K562 (cell line): ENCODE measurements around the gene FAM181B. TPM values are rescaled to one million over a fixed set of nuclear protein-coding genes. Genes with fewer than 3 reads are reported as not detected.

Source experiments
- ATAC-seq: fragments of 200-7000 bp; cut with Tn5 transposase; 3 replicates; pipeline ENCODE4 v1.9.1; 2020; ENCODE audit warnings: moderate library complexity
- BruUV-seq: library from RNA; stranded (reverse); fragments of 400-500 nt; replicated peaks from 2 replicates; lab custom pipeline; 2021; lab: Mats Ljungman, UMichigan
- CTCF ChIA-PET: fragments of 300-600 bp; formaldehyde crosslinking; extraction: SDS; loops from one replicate; lab custom pipeline; 2021; ENCODE audit warnings: low intra/inter-chr PET ratio; lab: Yijun Ruan, JAX
- POLR2A ChIA-PET: fragments of 300-600, 350-650 bp; sonication (Branson Sonifier 250); formaldehyde crosslinking; extraction: SDS; loops from one replicate; lab custom pipeline; 2021; ENCODE audit warnings: antibody characterized with exemption, inconsistent platforms; lab: Yijun Ruan, JAX
- DNase-seq, 4 experiments: peaks; one replicate each; pipeline versions ENCODE4 v3.0.0 to v3.0.0-alpha.2; 2011 to 2018; ENCODE audit warnings: low spot score in 3 of 4, mixed read lengths in 3 of 4; ENCODE audit errors: extremely low read depth in 1 of 4
- FAIRE-seq: peaks from 2 replicates; lab custom pipeline; 2011; peaks lifted over from hg19 to GRCh38; lab: Jason Lieb, UNC
- H2AFZ ChIP-seq: 2 replicates; pipeline ENCODE4 v1.6.0; 2011; ENCODE audit warnings: low read depth, low read length, control low read depth, inconsistent platforms
- H3K27ac ChIP-seq: fragments of 200-600 bp; 3 replicates; pipeline ENCODE4 v1.8.0; 2011; ENCODE audit warnings: low read depth, mild to moderate bottlenecking, control low read depth, inconsistent platforms, low read length, moderate library complexity, mixed read lengths; ENCODE audit errors: extremely low read depth
- H3K27me3 ChIP-seq, 2 experiments: fragments of 300-600 bp in 1 of 2; 2 replicates in 1 of 2; 3 replicates in 1 of 2; pipeline versions ENCODE4 v1.6.0 to v1.8.0; 2011; ENCODE audit warnings: inconsistent platforms in 2 of 2, low read length in 2 of 2, mild to moderate bottlenecking in 1 of 2, mixed read lengths in 1 of 2, moderate library complexity in 1 of 2; ENCODE audit not compliant: control insufficient read depth in 2 of 2, insufficient read depth in 2 of 2
- H3K36me3 ChIP-seq: fragments of 300-600 bp; 3 replicates; pipeline ENCODE4 v1.8.0; 2011; ENCODE audit warnings: mild to moderate bottlenecking, low read length, inconsistent platforms; ENCODE audit not compliant: control insufficient read depth, insufficient read depth
- H3K4me1 ChIP-seq, 2 experiments: fragments of 200-600 bp in 1 of 2; replicated peaks in 1 of 2; 2 replicates in 1 of 2; 3 replicates in 1 of 2; pipeline versions ENCODE4 v1.5.1 to v1.8.0; 2011; ENCODE audit warnings: inconsistent platforms in 2 of 2, low read length in 2 of 2, mild to moderate bottlenecking in 1 of 2, mixed read lengths in 1 of 2, moderate library complexity in 1 of 2; ENCODE audit not compliant: control insufficient read depth in 2 of 2, insufficient read depth in 2 of 2
- H3K4me2 ChIP-seq: 2 replicates; pipeline ENCODE4 v1.6.1; 2011; ENCODE audit warnings: low read length, control low read depth, inconsistent platforms, mixed read lengths; ENCODE audit not compliant: insufficient read depth
- H3K4me3 ChIP-seq: fragments of 200-600 bp; sonication (generic), shearing (Covaris generic); 2 replicates; pipeline ENCODE4 v1.5.1; 2016; ENCODE audit warnings: control low read depth, inconsistent platforms
- H3K79me2 ChIP-seq: fragments of 200-600 bp; 3 replicates; pipeline ENCODE4 v1.8.0; 2011; ENCODE audit warnings: low read length, inconsistent platforms; ENCODE audit not compliant: control insufficient read depth, insufficient read depth
- H3K9ac ChIP-seq, 2 experiments: 2 replicates each; pipeline versions ENCODE4 v1.6.0 to v1.6.1; 2011; ENCODE audit warnings: low read depth in 2 of 2, low read length in 2 of 2, control low read depth in 1 of 2, inconsistent platforms in 1 of 2, mild to moderate bottlenecking in 1 of 2, mixed read lengths in 1 of 2; ENCODE audit not compliant: insufficient read depth in 1 of 2
- H3K9me1 ChIP-seq: one replicate; pipeline ENCODE4 v1.6.0; 2011; ENCODE audit warnings: inconsistent platforms, mild to moderate bottlenecking, low read length, moderate library complexity; ENCODE audit not compliant: control insufficient read depth, insufficient read depth
- H3K9me3 ChIP-seq: replicated peaks from 2 replicates; pipeline ENCODE4 v1.5.1; 2011; ENCODE audit warnings: low read depth, low read length, inconsistent platforms; ENCODE audit not compliant: control insufficient read depth, insufficient read depth
- H4K20me1 ChIP-seq: replicated peaks from 2 replicates; pipeline ENCODE4 v1.6.1; 2011; ENCODE audit warnings: low read length, inconsistent platforms, mixed read lengths; ENCODE audit not compliant: control insufficient read depth, insufficient read depth
- AFF4 ChIP-seq: sonication (generic); formaldehyde crosslinking; IDR thresholded peaks from 2 replicates; pipeline ENCODE4 v1.8.0; 2023; ENCODE audit warnings: mild to moderate bottlenecking, missing genetic modification reagents
- BDP1 ChIP-seq: IDR thresholded peaks from 3 replicates; pipeline ENCODE4 v1.6.1; 2011; ENCODE audit not compliant: insufficient read length, insufficient read depth
- CBFA2T3 ChIP-seq: fragments of 450-650 bp; IDR thresholded peaks from 2 replicates; pipeline ENCODE4 v1.6.1; 2017
- CBX5 ChIP-seq: IDR thresholded peaks from 2 replicates; pipeline ENCODE4 v1.6.1; 2014; ENCODE audit warnings: low read depth, borderline replicate concordance
- CEBPG ChIP-seq, 3 experiments: fragments of 200-800 bp in 1 of 3; sonication (Bioruptor generic) in 1 of 3; sonication (generic) in 1 of 3; formaldehyde crosslinking in 1 of 3; IDR thresholded peaks in 2 of 3; conservative IDR thresholded peaks in 1 of 3; 2 replicates each; pipeline versions ENCODE4 v1.6.1 to v1.8.0; 2016 to 2022; ENCODE audit warnings: missing compliant biosample characterization in 2 of 3, missing genetic modification characterization in 2 of 3, mild to moderate bottlenecking in 1 of 3, missing genetic modification reagents in 1 of 3
- FOXA3 ChIP-seq, 2 experiments: fragments of 450-650 bp in 1 of 2; sonication (generic) in 1 of 2; formaldehyde crosslinking; IDR thresholded peaks in 1 of 2; conservative IDR thresholded peaks in 1 of 2; 2 replicates each; pipeline versions ENCODE4 v1.4.0 to v1.8.0; 2020 to 2022; ENCODE audit warnings: mild to moderate bottlenecking in 2 of 2, missing genetic modification reagents in 1 of 2
- GABPB1 ChIP-seq: sonication (generic); formaldehyde crosslinking; IDR thresholded peaks from 2 replicates; pipeline ENCODE4 v1.8.0; 2022; ENCODE audit warnings: mild to moderate bottlenecking, missing genetic modification reagents
- GATAD2A ChIP-seq: fragments of 450-650 bp; IDR thresholded peaks from 2 replicates; pipeline ENCODE4 v1.6.1; 2017
- HDGF ChIP-seq: fragments of 450-650 bp; IDR thresholded peaks from 2 replicates; pipeline ENCODE4 v1.6.1; 2016
- HMG20B ChIP-seq: fragments of 250-450 bp; sonication (Bioruptor Pico); IDR thresholded peaks from 2 replicates; pipeline ENCODE4 v1.5.0; 2021; ENCODE audit warnings: mild to moderate bottlenecking
- MAFG ChIP-seq: fragments of 450-650 bp; conservative IDR thresholded peaks from 2 replicates; pipeline ENCODE4 v1.6.1; 2016; ENCODE audit warnings: missing genetic modification characterization, missing compliant biosample characterization
- MEF2D ChIP-seq: conservative IDR thresholded peaks from 2 replicates; pipeline ENCODE4 v1.6.1; 2016; ENCODE audit warnings: low read depth, missing genetic modification characterization, missing compliant biosample characterization
- MTA3 ChIP-seq: fragments of 450-650 bp; formaldehyde crosslinking; IDR thresholded peaks from 2 replicates; pipeline ENCODE4 v1.6.1; 2017; ENCODE audit warnings: mild to moderate bottlenecking, borderline replicate concordance
- NR1H2 ChIP-seq: sonication (generic); formaldehyde crosslinking; IDR thresholded peaks from 2 replicates; pipeline ENCODE4 v1.4.0; 2020; ENCODE audit warnings: mild to moderate bottlenecking, missing genetic modification reagents
- SMARCE1 ChIP-seq: fragments of 450-650 bp; IDR thresholded peaks from 2 replicates; pipeline ENCODE4 v1.7.1; 2016; ENCODE audit warnings: mild to moderate bottlenecking
- TRIM24 ChIP-seq, 2 experiments: fragments of 450-650 bp; IDR thresholded peaks; 2 replicates each; pipeline ENCODE4 v1.6.1; 2016
- WGBS: fragments of 100-300 bp; shearing (Covaris generic); methylation state at CpG from one replicate; pipeline ENCODE4 v1.1.6; 2016; ENCODE audit warnings: low coverage, mixed read lengths; ENCODE audit not compliant: insufficient coverage; ENCODE audit errors: missing lambda C conversion rate; 5-methylcytosine and 5-hydroxymethylcytosine counted together
- in situ Hi-C: fragments of 300-500 bp; cut with MboI; formaldehyde crosslinking; loops from 4 replicates; pipeline ENCODE4 v1.15.0; 2018; ENCODE audit warnings: inconsistent platforms, mixed read lengths
- intact Hi-C: fragments of 100-400 bp; cut with micrococcal nuclease; formaldehyde crosslinking; loops from 2 replicates; pipeline ENCODE4 v1.14.2; 2022
- polyA plus RNA-seq, 8 experiments: library from polyadenylated mRNA; depleted of rRNA in 4 of 8; stranded (reverse) in 5 of 8; unstranded in 3 of 8; fragments of >200 nt; fragmentation: Nextera tagmentation in 2 of 8; fragmentation: Illumina TruSeq in 1 of 8; extraction: Ambion mirVana in 2 of 8; extraction: Trizol in 1 of 8; gene quantifications; 2 replicates each; pipeline versions ENCODE4 v1.2.1 to v1.2.3, GENCODE V29; 2011 to 2014; ENCODE audit warnings: inconsistent platforms in 1 of 8, missing spikeins in 1 of 8
- total RNA-seq, 7 experiments: library from RNA; depleted of rRNA in 6 of 7; stranded (reverse); fragments of >200 nt in 6 of 7; fragmentation: Illumina TruSeq in 2 of 7; extraction: Trizol in 2 of 7; gene quantifications; 2 replicates each; pipeline versions ENCODE4 v1.2.1 to v1.2.3, GENCODE V29; 2011 to 2021; ENCODE audit warnings: low replicate concordance in 1 of 7

The FAM181B gene
- total and polyA plus RNA-seq, 9 of the 15 experiments (the other 6 are each of a cell fraction or from before 2014, with no cell fraction given), result 0.01 TPM; not detected in 8

- Histone ChIP-seq H3K4me3 (no peak overlapping the region), H3K4me2 (peak overlapping the region; percentile 22; the same call in 1 of the 2 replicates), H3K9ac (no peak overlapping the region), H3K27me3 (no peaks in the 10 kb centered on the region), H3K27ac (no peak overlapping the region), H3K36me3 (no peaks in the 10 kb centered on the region), H3K9me3 (peaks cover 4% of the 10 kb centered on the region; the same call in 1 of the 2 replicates), H3K4me1 (peaks cover 0 to 6% of the 10 kb centered on the region in 2 experiments; a peak in 1 of 5 replicates), H4K20me1 (no peaks in the 10 kb centered on the region), H3K9me1 (no peaks in the 10 kb centered on the region), H3K79me2 (no peaks in the 10 kb centered on the region), H2AFZ (peak overlapping the region; percentile 2; the same call in 1 of the 2 replicates)
- no TSS peak for BruUV-seq
- intact Hi-C loops (no loop called here), in situ Hi-C loops (no loop called here)
- POLR2A ChIA-PET, result no interaction called here
- ATAC-seq (peak; percentile 80), FAIRE-seq (peak; percentile 46), DNase-seq (peak in 1 of 4 experiments; percentile 35)
- WGBS, result 17% methylated on average over 1 of the region's 1 CpG
- CTCF ChIA-PET, result no interaction called here
- no peak for TF ChIP-seq MEF2D
- peak; percentile 64 for TF ChIP-seq CBFA2T3
- TF ChIP-seq SMARCE1, result 0 out of 2 replicates have a peak, but pooled peaks have one; percentile 36
- no peak for TF ChIP-seq CBX5
- TF ChIP-seq TRIM24 (IDR thresholded peaks at IDR 0.05), result peak in 1 of 2 experiments; percentile 39; a peak in 1 of 4 replicates
- peak; percentile 93 for TF ChIP-seq MAFG (tag)
- 0 out of 2 replicates have a peak, but pooled peaks have one; percentile 27 for TF ChIP-seq GATAD2A
- no peak for TF ChIP-seq CEBPG (CRISPR knock-in tag; IDR thresholded peaks at IDR 0.05)
- peak; percentile 60 to 85; a peak in 3 of 4 replicates for TF ChIP-seq CEBPG (tag; conservative IDR thresholded peaks at IDR 0.05 in 1 of 2, IDR thresholded peaks at IDR 0.05 in 1 of 2)
- TF ChIP-seq BDP1, result no peak
- TF ChIP-seq FOXA3 (CRISPR knock-in tag; conservative IDR thresholded peaks at IDR 0.05 in 1 of 2, IDR thresholded peaks at IDR 0.05 in 1 of 2), result 0 out of 4 replicates have a peak, but pooled peaks of 1 of the 2 experiments have one; percentile 19
- no peak for TF ChIP-seq GABPB1
- no peak for TF ChIP-seq AFF4 (CRISPR knock-in tag)
- TF ChIP-seq HDGF, result no peak
- no peak for TF ChIP-seq MTA3
- no peak for TF ChIP-seq NR1H2 (CRISPR knock-in tag)
- TF ChIP-seq HMG20B, result no peak
Observed at GRCh38 chr11:82782825-82783374, 49.2 kb upstream of the FAM181B start.
